GM06990 (cell line): ENCODE measurements around the gene NGLY1.

Source experiments
- DNase-seq: peaks from one replicate; pipeline ENCODE4 v3.0.0-alpha.2; 2011; ENCODE audit not compliant: insufficient read length; ENCODE audit errors: extremely low read depth
- H3K27me3 ChIP-seq: replicated peaks from 2 replicates; pipeline ENCODE4 v1.6.0; 2011; ENCODE audit warnings: low read length; ENCODE audit not compliant: control insufficient read depth, insufficient read depth
- H3K36me3 ChIP-seq: 2 replicates; pipeline ENCODE4 v1.5.1; 2011; ENCODE audit warnings: low read length; ENCODE audit not compliant: control insufficient read depth, insufficient read depth
- H3K4me3 ChIP-seq: replicated peaks from 2 replicates; pipeline ENCODE4 v1.5.1; 2011; ENCODE audit warnings: low read depth, mild to moderate bottlenecking, control low read depth, low read length
- TF ChIP-seq, protein P1 (sequence below): IDR thresholded peaks from 2 replicates; pipeline ENCODE4 v1.5.1; 2011; ENCODE audit warnings: low read length, control low read depth, mild to moderate bottlenecking, inconsistent platforms; ENCODE audit not compliant: insufficient read depth, poor library complexity, severe bottlenecking

Gene NGLY1

DNA sequence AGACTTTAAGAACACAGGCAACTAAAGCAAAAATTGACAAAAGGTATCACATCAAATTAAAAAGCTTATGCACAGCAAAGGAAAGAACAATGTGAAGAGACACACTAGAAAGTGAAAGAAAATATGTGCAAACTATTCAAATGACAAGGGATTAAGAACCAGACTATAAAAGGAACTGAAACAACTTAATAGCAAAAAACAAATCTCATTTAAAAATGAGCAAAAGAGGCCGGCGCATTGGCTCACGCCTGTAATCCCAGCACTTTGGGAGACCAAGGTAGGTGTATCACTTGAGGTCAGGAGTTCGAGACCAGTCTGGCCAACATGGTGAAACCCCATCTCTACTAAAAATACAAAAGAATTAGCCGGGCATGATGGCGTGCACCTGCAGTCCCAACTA, 14.4 kb downstream of the NGLY1 start:
- Histone ChIP-seq H3K36me3 (peaks cover 6% of the 10 kb centered on the region), H3K27me3 (no peaks in the 10 kb centered on the region), H3K4me3 (no peak overlapping the region)
- DNase-seq = peak; percentile 34
- TF ChIP-seq, protein P1, sequence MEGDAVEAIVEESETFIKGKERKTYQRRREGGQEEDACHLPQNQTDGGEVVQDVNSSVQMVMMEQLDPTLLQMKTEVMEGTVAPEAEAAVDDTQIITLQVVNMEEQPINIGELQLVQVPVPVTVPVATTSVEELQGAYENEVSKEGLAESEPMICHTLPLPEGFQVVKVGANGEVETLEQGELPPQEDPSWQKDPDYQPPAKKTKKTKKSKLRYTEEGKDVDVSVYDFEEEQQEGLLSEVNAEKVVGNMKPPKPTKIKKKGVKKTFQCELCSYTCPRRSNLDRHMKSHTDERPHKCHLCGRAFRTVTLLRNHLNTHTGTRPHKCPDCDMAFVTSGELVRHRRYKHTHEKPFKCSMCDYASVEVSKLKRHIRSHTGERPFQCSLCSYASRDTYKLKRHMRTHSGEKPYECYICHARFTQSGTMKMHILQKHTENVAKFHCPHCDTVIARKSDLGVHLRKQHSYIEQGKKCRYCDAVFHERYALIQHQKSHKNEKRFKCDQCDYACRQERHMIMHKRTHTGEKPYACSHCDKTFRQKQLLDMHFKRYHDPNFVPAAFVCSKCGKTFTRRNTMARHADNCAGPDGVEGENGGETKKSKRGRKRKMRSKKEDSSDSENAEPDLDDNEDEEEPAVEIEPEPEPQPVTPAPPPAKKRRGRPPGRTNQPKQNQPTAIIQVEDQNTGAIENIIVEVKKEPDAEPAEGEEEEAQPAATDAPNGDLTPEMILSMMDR = no peak

DNA sequence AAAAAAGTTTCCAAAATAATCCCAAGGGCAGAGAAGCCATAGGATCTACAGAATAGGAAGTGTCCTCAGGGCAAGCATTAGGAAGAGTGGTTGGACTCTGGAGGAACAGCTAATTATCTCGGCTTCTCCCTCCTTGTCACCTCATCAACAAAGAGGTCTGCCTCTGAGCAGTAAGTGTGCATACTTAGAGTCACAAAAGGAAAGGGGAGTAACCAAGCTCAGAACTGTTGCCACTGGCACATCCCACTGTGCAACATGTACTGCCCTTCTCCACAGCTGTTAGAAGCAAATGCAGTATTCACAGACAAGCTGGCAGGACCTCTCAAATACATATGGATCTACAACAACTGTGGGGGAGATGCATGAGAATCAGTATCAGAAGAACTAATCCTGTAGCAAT, 31.5 kb downstream of the NGLY1 start:
- TF ChIP-seq, protein P1 = no peak
- no peak for DNase-seq
- Histone ChIP-seq H3K4me3 (no peak overlapping the region), H3K27me3 (no peaks in the 10 kb centered on the region), H3K36me3 (peaks cover 5% of the 10 kb centered on the region)

DNA sequence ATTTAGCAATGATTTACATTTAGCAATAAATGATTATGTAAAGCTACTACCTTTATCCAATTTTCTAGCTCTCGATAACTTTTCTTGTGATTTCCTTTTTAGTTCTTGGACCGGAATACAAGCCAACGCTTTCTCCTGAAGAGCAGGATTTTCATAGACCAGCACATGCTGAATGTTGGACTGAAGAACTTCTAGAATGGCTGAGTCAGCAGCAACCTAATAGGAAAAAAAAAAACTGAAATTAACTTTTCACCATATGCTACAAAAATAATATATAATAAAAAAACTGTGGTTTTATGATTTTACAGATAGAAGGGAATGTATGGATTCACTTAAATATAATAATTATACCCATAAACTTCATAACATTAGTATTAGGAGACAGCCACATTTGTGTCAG, 32.2 kb downstream of the NGLY1 start:
- peaks cover 5% of the 10 kb centered on the region for H3K36me3 ChIP-seq
- TF ChIP-seq, protein P1 = no peak
- H3K4me3 ChIP-seq = no peak overlapping the region
- DNase-seq = no peak
- H3K27me3 ChIP-seq = no peaks in the 10 kb centered on the region

DNA sequence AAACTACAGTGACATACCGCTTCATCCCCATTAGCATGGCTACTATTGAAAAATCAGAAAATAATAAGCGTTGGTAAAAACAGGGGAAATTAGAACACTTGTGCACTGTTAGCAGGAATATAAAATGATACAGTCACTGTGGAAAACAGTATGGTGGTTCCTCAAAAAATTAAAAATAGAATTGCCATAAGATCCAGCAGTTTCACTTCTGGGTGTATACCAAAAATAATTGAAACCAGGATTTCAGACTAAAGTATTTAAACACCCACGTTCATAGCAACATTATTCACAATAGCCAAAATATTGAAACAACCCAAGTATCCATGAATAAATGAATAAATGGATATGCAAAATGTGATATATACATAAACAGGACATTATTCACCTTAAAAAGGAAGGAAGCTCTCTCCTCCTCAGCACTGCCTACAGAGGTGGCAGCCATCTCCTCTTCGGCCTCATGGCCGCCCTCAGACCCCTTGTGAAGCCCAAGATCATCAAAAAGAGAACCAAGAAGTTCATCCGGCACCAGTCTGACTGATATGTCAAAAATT, 34.1 kb downstream of the NGLY1 start:
- no peak for DNase-seq
- TF ChIP-seq, protein P1 = no peak
- Histone ChIP-seq H3K27me3 (no peaks in the 10 kb centered on the region), H3K4me3 (no peak overlapping the region), H3K36me3 (peaks cover 7% of the 10 kb centered on the region)

DNA sequence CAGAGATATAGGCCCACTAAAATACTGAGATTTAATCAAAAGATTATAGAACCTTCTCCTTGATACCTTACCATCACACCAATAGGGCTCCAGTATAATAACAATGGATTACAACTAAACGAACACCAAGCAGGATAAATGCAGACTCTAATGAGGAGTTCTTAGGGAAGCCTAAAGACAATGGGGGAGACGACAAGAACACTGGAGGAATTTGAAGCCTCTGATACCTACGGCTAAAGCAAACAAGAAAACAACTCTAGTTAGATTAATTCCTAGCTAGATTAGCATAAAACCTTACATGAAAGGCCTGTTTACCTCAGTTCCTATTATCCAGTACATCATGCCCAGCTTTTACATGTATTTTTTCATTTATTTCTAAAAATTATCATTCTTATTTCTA, 35.1 kb downstream of the NGLY1 start:
- Histone ChIP-seq H3K4me3 (no peak overlapping the region), H3K27me3 (no peaks in the 10 kb centered on the region), H3K36me3 (peaks cover 7% of the 10 kb centered on the region)
- no peak for DNase-seq
- TF ChIP-seq, protein P1 = no peak

DNA sequence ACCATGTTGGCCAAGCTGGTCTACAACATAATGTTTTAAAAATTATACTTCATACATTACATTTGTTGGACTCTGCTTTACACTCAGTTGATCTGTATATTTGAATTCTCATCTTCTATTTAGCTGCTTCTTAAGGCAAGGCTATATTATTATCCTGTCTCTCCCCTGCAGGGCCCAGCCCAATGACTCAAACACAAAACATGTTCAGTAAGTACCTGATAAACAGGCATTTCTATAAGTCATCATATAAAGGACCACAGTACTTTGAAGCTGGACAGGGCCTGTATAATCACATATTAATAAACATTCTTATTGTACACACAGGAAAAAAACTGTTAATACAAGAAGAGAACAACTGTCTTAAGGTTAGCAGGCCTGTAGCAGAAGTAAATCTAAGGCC, 36.2 kb downstream of the NGLY1 start:
- Histone ChIP-seq H3K4me3 (no peak overlapping the region), H3K36me3 (peaks cover 7% of the 10 kb centered on the region), H3K27me3 (no peaks in the 10 kb centered on the region)
- DNase-seq = no peak
- TF ChIP-seq, protein P1 = no peak
